Vagina (tissue), 2 donors: ENCODE data around the gene AP5M1.

ENCODE experiments used
- POLR2A ChIP-seq, 2 donors: fragments of 450-650 bp; IDR thresholded peaks; one replicate each; pipeline ENCODE4 v1.6.1; 2017; ENCODE audit warnings: antibody characterized with exemption in 2 of 2, mild to moderate bottlenecking in 2 of 2, moderate library complexity in 2 of 2
- TF ChIP-seq, protein P1 (sequence below), 3 experiments: fragments of 450-650 bp in 2 of 3; fragments of 200-600 bp in 1 of 3; sonication (generic) in 1 of 3; IDR thresholded peaks; one replicate each; pipeline ENCODE4 v1.5.1; 2017 to 2019; ENCODE audit warnings: antibody characterized with exemption in 3 of 3, mild to moderate bottlenecking in 2 of 3, moderate library complexity in 2 of 3

DNA sequence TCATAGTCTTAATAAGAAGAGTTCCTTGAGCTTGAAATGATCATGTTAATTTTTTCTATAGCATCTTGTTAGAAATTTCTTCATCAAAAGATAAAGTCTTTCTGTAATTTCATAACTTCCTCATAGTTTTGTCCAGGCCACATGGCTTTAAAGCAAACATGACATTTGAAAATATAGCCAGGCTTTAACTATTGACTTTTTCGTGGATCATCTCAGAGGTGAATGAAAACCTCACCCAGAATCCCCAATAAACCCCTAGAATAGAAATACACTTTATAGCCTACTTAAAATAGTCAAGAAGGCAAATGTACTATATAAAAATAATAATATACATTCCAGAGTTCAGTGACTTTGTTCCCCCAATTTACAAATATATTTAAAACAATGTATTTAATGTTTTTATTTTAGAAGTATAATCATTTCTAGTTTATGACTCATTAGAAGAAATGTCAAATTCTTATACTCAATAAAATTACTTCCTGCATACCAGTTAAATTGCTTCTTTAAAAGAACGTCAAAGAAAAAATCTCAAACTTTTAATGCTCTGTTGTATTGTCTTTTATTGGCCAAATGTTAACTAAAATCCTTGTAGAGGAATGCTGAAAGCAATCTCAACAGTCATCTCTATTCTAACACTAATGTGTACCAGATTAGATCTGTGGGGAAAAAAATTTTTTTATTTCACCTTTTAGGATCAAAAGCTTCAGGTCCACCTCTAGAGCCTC lies 21.7 kb upstream of the AP5M1 start:
- TF ChIP-seq, protein P1, sequence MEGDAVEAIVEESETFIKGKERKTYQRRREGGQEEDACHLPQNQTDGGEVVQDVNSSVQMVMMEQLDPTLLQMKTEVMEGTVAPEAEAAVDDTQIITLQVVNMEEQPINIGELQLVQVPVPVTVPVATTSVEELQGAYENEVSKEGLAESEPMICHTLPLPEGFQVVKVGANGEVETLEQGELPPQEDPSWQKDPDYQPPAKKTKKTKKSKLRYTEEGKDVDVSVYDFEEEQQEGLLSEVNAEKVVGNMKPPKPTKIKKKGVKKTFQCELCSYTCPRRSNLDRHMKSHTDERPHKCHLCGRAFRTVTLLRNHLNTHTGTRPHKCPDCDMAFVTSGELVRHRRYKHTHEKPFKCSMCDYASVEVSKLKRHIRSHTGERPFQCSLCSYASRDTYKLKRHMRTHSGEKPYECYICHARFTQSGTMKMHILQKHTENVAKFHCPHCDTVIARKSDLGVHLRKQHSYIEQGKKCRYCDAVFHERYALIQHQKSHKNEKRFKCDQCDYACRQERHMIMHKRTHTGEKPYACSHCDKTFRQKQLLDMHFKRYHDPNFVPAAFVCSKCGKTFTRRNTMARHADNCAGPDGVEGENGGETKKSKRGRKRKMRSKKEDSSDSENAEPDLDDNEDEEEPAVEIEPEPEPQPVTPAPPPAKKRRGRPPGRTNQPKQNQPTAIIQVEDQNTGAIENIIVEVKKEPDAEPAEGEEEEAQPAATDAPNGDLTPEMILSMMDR (IDR thresholded peaks at IDR 0.05), result no peak
- TF ChIP-seq POLR2A (IDR thresholded peaks at IDR 0.05), result no peak
